Hepatocyte (in vitro differentiated cells): ENCODE measurements around the gene MMP28. TPM values are rescaled to one million over a fixed set of nuclear protein-coding genes. Genes with fewer than 3 reads are reported as not detected.

Experiments
- DNase-seq: peaks from one replicate; pipeline ENCODE4 v3.0.0-alpha.2; 2016; ENCODE audit warnings: low spot score
- H2AFZ ChIP-seq: fragments of 200-600 bp; sonication (generic); 2 replicates; pipeline ENCODE4 v1.6.0; 2016; ENCODE audit warnings: antibody characterized with exemption, mild to moderate bottlenecking
- H3K27ac ChIP-seq: fragments of 200-600 bp; sonication (generic); 2 replicates; pipeline ENCODE4 v1.5.1; 2016; ENCODE audit warnings: mild to moderate bottlenecking
- H3K27me3 ChIP-seq: fragments of 200-600 bp; sonication (generic); 2 replicates; pipeline ENCODE4 v1.6.1; 2016
- H3K36me3 ChIP-seq: fragments of 200-600 bp; sonication (generic); replicated peaks from 2 replicates; pipeline ENCODE4 v1.5.1; 2016; ENCODE audit warnings: low read depth; ENCODE audit not compliant: insufficient read depth
- H3K4me1 ChIP-seq: fragments of 200-600 bp; sonication (generic); 2 replicates; pipeline ENCODE4 v1.5.1; 2016; ENCODE audit warnings: mild to moderate bottlenecking, moderate library complexity; ENCODE audit not compliant: insufficient read depth
- H3K4me2 ChIP-seq: fragments of 200-600 bp; sonication (generic); 2 replicates; pipeline ENCODE4 v1.6.0; 2016
- H3K4me3 ChIP-seq: fragments of 200-600 bp; sonication (generic); 2 replicates; pipeline ENCODE4 v1.5.1; 2016; ENCODE audit warnings: mild to moderate bottlenecking
- H3K79me2 ChIP-seq: fragments of 200-600 bp; sonication (generic); 2 replicates; pipeline ENCODE4 v1.6.0; 2017; ENCODE audit warnings: mild to moderate bottlenecking
- H3K9me2 ChIP-seq: fragments of 200-600 bp; sonication (generic); replicated peaks from 2 replicates; pipeline ENCODE4 v1.6.0; 2017; ENCODE audit warnings: mild to moderate bottlenecking; ENCODE audit not compliant: insufficient read depth
- H3K9me3 ChIP-seq: fragments of 200-600 bp; sonication (generic); 2 replicates; pipeline ENCODE4 v1.5.1; 2016; ENCODE audit warnings: low read depth, mild to moderate bottlenecking
- H4K20me1 ChIP-seq: fragments of 200-600 bp; sonication (generic); 2 replicates; pipeline ENCODE4 v1.6.0; 2016; ENCODE audit warnings: mild to moderate bottlenecking; ENCODE audit not compliant: insufficient read depth, poor library complexity, severe bottlenecking
- EZH2 ChIP-seq: fragments of 200-600 bp; sonication (generic); IDR thresholded peaks from 2 replicates; pipeline ENCODE4 v1.6.1; 2016; ENCODE audit warnings: antibody characterized with exemption, mild to moderate bottlenecking, borderline replicate concordance
- EZH2phosphoT487 ChIP-seq: fragments of 200-600 bp; sonication (generic); IDR thresholded peaks from one replicate; pipeline ENCODE4 v1.6.1; 2018; ENCODE audit warnings: antibody characterized with exemption, mild to moderate bottlenecking, low read depth, moderate library complexity; ENCODE audit not compliant: unreplicated experiment, severe bottlenecking
- WGBS: methylation state at CpG from one replicate; pipeline ENCODE4 v1.1.6; 2016; ENCODE audit warnings: low lambda C conversion rate; ENCODE audit errors: missing lambda C conversion rate; 5-methylcytosine and 5-hydroxymethylcytosine counted together
- polyA plus RNA-seq: library from polyadenylated mRNA; unstranded; fragments of >200 nt; fragmentation: Nextera tagmentation; extraction: Ambion mirVana; gene quantifications from 2 replicates; pipeline ENCODE4 v1.2.1, GENCODE V29; 2016
- total RNA-seq: library from RNA; depleted of rRNA; stranded (reverse); fragments of >200 nt; gene quantifications from 2 replicates; pipeline ENCODE4 v1.2.3, GENCODE V29; 2014
- TF ChIP-seq, protein P1 (sequence below): fragments of 200-600 bp; sonication (generic); IDR thresholded peaks from 2 replicates; pipeline ENCODE4 v1.5.1; 2016; ENCODE audit warnings: antibody characterized with exemption, mild to moderate bottlenecking; ENCODE audit not compliant: poor library complexity

The MMP28 gene
- total and polyA plus RNA-seq, 2 experiments from 2014 or later, result 12.0 to 18.0 TPM

GRCh38 chr17:35768797-35769196 is 26.6 kb downstream of the MMP28 start:
- no peak for DNase-seq
- H3K4me1 ChIP-seq, result peaks cover 17% of the 10 kb centered on the region

DNA sequence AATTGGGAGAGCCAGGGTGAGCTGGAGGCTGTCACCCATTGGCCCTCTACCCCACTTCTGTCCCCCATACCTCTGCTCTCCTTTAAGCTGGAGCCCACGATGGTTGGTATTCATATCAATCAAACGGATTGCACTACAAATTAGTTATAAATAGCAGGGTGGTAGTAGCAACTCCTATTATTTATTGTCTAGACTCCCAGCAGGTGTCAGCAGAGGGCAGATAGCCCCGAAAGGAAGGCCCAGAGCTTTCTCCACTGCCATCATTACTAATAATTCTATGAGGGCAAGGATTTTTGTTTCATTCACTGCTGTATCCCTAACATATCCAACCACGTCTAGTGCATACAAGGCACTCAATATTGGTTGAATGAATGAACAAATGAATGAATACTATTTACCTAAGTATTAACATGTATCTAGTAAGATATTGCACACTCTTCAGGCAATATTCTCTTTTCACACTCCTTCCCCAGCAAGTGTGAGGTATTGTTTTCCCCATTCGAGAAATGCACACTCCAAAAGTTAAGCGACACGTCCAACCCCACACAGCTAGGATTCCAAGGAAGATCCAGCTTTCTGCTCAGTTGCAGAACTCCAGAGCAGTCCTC is 28.4 kb downstream of the MMP28 start:
- H3K79me2 ChIP-seq, result no peaks in the 10 kb centered on the region
- H3K36me3 ChIP-seq, result no peaks in the 10 kb centered on the region
- H2AFZ ChIP-seq, result no peak overlapping the region
- TF ChIP-seq EZH2phosphoT487, result no peak
- TF ChIP-seq, protein P1, sequence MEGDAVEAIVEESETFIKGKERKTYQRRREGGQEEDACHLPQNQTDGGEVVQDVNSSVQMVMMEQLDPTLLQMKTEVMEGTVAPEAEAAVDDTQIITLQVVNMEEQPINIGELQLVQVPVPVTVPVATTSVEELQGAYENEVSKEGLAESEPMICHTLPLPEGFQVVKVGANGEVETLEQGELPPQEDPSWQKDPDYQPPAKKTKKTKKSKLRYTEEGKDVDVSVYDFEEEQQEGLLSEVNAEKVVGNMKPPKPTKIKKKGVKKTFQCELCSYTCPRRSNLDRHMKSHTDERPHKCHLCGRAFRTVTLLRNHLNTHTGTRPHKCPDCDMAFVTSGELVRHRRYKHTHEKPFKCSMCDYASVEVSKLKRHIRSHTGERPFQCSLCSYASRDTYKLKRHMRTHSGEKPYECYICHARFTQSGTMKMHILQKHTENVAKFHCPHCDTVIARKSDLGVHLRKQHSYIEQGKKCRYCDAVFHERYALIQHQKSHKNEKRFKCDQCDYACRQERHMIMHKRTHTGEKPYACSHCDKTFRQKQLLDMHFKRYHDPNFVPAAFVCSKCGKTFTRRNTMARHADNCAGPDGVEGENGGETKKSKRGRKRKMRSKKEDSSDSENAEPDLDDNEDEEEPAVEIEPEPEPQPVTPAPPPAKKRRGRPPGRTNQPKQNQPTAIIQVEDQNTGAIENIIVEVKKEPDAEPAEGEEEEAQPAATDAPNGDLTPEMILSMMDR, result peak; percentile 55
- peak; percentile 59 for DNase-seq
- 62% methylated on average over 7 of the region's 7 CpGs for WGBS
- no peak overlapping the region for H3K4me2 ChIP-seq
- H3K27me3 ChIP-seq, result no peaks in the 10 kb centered on the region
- H3K9me2 ChIP-seq, result no peaks in the 10 kb centered on the region
- no peak overlapping the region for H3K4me3 ChIP-seq
- H4K20me1 ChIP-seq, result no peaks in the 10 kb centered on the region
- no peak overlapping the region for H3K27ac ChIP-seq
- H3K4me1 ChIP-seq, result peaks cover 13% of the 10 kb centered on the region
- no peaks in the 10 kb centered on the region for H3K9me3 ChIP-seq

More at GRCh38 chr17:35768797-35769196, 26.6 kb downstream of the MMP28 start:
- H3K36me3 ChIP-seq, result no peaks in the 10 kb centered on the region
- no peak overlapping the region for H3K27ac ChIP-seq
- no peak for TF ChIP-seq EZH2phosphoT487
- TF ChIP-seq EZH2, result no peak
- TF ChIP-seq, protein P1, result no peak
- no peaks in the 10 kb centered on the region for H3K27me3 ChIP-seq
- no peaks in the 10 kb centered on the region for H3K79me2 ChIP-seq
- H4K20me1 ChIP-seq, result no peaks in the 10 kb centered on the region
- 95% methylated on average over 2 of the region's 2 CpGs for WGBS
- H2AFZ ChIP-seq, result no peak overlapping the region
- H3K9me3 ChIP-seq, result no peaks in the 10 kb centered on the region
- H3K4me3 ChIP-seq, result no peak overlapping the region
- no peak overlapping the region for H3K4me2 ChIP-seq
- H3K9me2 ChIP-seq, result no peaks in the 10 kb centered on the region

DNA sequence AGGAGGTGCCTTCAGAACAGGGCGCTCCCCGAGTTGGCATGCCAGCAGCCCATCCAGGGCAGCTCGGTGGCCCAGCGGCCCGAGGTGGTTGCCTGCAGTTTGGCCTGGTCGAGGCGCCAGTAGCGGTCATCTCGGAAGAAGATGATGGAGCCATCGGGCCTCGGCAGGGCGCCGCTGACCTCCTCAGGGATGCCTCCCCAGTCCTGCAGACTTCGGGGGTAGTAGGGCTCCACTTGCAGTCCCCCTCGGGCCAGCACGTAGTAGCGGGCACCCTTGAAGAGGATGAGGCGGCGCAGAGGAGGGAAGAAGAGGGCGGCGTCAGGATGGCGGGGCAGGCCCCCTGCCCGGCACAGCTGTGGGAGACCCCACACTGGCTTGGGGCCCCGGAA is 29.0 kb downstream of the MMP28 start:
- Histone ChIP-seq H3K4me3 (no peak overlapping the region), H2AFZ (no peak overlapping the region), H3K36me3 (no peaks in the 10 kb centered on the region), H3K9me3 (no peaks in the 10 kb centered on the region), H3K9me2 (no peaks in the 10 kb centered on the region), H3K4me1 (peaks cover 13% of the 10 kb centered on the region), H3K4me2 (no peak overlapping the region), H3K79me2 (no peaks in the 10 kb centered on the region), H3K27ac (no peak overlapping the region), H4K20me1 (no peaks in the 10 kb centered on the region), H3K27me3 (no peaks in the 10 kb centered on the region)
- TF ChIP-seq EZH2phosphoT487 (no peak), EZH2 (no peak)
- TF ChIP-seq, protein P1, result no peak
- no peak for DNase-seq
- WGBS, result 97% methylated on average over 21 of the region's 24 CpGs
